Endothelial cell of umbilical vein (primary cell): ENCODE results near the gene ANKDD1A. TPM values are rescaled to one million over a fixed set of nuclear protein-coding genes. Genes with fewer than 3 reads are reported as not detected.
A peak's percentile ranks its signal among the peaks of the same experiment; 100 is the strongest.

Experiments
- BruUV-seq: library from RNA; stranded (reverse); fragments of 400-500 nt; replicated peaks from 2 replicates; lab custom pipeline; 2021; lab: Mats Ljungman, UMichigan
- CTCF ChIA-PET: fragments of 300-600, 350-600 bp; sonication (Branson Sonifier 250); formaldehyde crosslinking; loops from one replicate; lab custom pipeline; 2021; ENCODE audit warnings: antibody characterized with exemption, inconsistent platforms; lab: Charles Lee
- POLR2A ChIA-PET: fragments of 300-600, 350-600 bp; sonication (Branson Sonifier 250); formaldehyde crosslinking; loops from one replicate; lab custom pipeline; 2021; ENCODE audit warnings: antibody characterized with exemption, inconsistent platforms; lab: Charles Lee
- DNase-seq: peaks from one replicate; pipeline ENCODE4 v3.0.0-alpha.2; 2011; ENCODE audit warnings: low read depth, low spot score
- FAIRE-seq: peaks from 2 replicates; lab custom pipeline; 2011; peaks lifted over from hg19 to GRCh38; lab: Jason Lieb, UNC
- H2AFZ ChIP-seq: 2 replicates; pipeline ENCODE4 v1.6.0; 2012; ENCODE audit warnings: low read depth, low read length, control low read depth, inconsistent platforms
- H3K27ac ChIP-seq: 2 replicates; pipeline ENCODE4 v1.5.1; 2011; ENCODE audit warnings: low read depth, mild to moderate bottlenecking, control low read depth, low read length, moderate library complexity; ENCODE audit not compliant: insufficient read depth
- H3K27me3 ChIP-seq, 2 experiments: 2 replicates each; pipeline versions ENCODE4 v1.6.0 to v1.6.1; 2011; ENCODE audit warnings: low read length in 2 of 2, mixed read lengths in 1 of 2; ENCODE audit not compliant: control insufficient read depth in 2 of 2, insufficient read depth in 2 of 2
- H3K36me3 ChIP-seq, 2 experiments: 2 replicates in 1 of 2; 3 replicates in 1 of 2; pipeline ENCODE4 v1.5.1; 2011; ENCODE audit warnings: low read length in 2 of 2, mild to moderate bottlenecking in 1 of 2, moderate library complexity in 1 of 2; ENCODE audit not compliant: control insufficient read depth in 2 of 2, insufficient read depth in 2 of 2; ENCODE audit errors: extremely low read depth in 1 of 2
- H3K4me1 ChIP-seq: 3 replicates; pipeline ENCODE4 v1.5.1; 2011; ENCODE audit warnings: mild to moderate bottlenecking, low read length; ENCODE audit not compliant: control insufficient read depth, insufficient read depth; ENCODE audit errors: extremely low read depth
- H3K4me2 ChIP-seq: 2 replicates; pipeline ENCODE4 v1.6.1; 2011; ENCODE audit warnings: low read length, control low read depth, mixed read lengths; ENCODE audit not compliant: insufficient read depth
- H3K4me3 ChIP-seq, 3 experiments: fragments of 200-600 bp in 1 of 3; sonication (generic), shearing (Covaris generic) in 1 of 3; replicated peaks in 1 of 3; 2 replicates each; pipeline ENCODE4 v1.5.1; 2011 to 2016; ENCODE audit warnings: control low read depth in 3 of 3, low read length in 3 of 3, mild to moderate bottlenecking in 2 of 3, inconsistent platforms in 1 of 3, low read depth in 1 of 3, moderate library complexity in 1 of 3; ENCODE audit not compliant: insufficient read depth in 1 of 3
- H3K79me2 ChIP-seq: 2 replicates; pipeline ENCODE4 v1.6.0; 2012; ENCODE audit warnings: low read length, inconsistent platforms; ENCODE audit not compliant: control insufficient read depth, insufficient read depth
- H3K9ac ChIP-seq: replicated peaks from 2 replicates; pipeline ENCODE3; 2011; ENCODE audit warnings: low read length, control low read depth; ENCODE audit not compliant: insufficient read depth; ENCODE audit errors: extremely low read depth
- H3K9me1 ChIP-seq: replicated peaks from 3 replicates; pipeline ENCODE4 v1.6.0; 2011; ENCODE audit warnings: mild to moderate bottlenecking, low read length; ENCODE audit not compliant: control insufficient read depth, insufficient read depth; ENCODE audit errors: extremely low read depth
- H3K9me3 ChIP-seq: replicated peaks from 2 replicates; pipeline ENCODE4 v1.5.1; 2012; ENCODE audit warnings: low read length, inconsistent platforms; ENCODE audit not compliant: control insufficient read depth, insufficient read depth
- H4K20me1 ChIP-seq: replicated peaks from 2 replicates; pipeline ENCODE3; 2011; ENCODE audit warnings: mild to moderate bottlenecking, low read length; ENCODE audit not compliant: control insufficient read depth, insufficient read depth; ENCODE audit errors: extremely low read depth
- MYC ChIP-seq: IDR thresholded peaks from one replicate; pipeline ENCODE4 v1.6.1; 2011; ENCODE audit warnings: mild to moderate bottlenecking, low read depth, low read length
- POLR2A ChIP-seq: IDR thresholded peaks from 2 replicates; pipeline ENCODE4 v1.6.1; 2012; ENCODE audit warnings: low read depth, mild to moderate bottlenecking, control low read depth, low read length
- dilution Hi-C: fragments of 300-500 bp; cut with MboI; formaldehyde crosslinking; loops from one replicate; pipeline ENCODE4 v1.15.0; 2019; ENCODE audit warnings: low sequenced_read_pairs; ENCODE audit not compliant: extremely low pct_ligation_motif_present
- intact Hi-C: fragments of 100-400 bp; cut with micrococcal nuclease; formaldehyde crosslinking; loops from one replicate; pipeline ENCODE4 v1.10.0; 2022
- polyA plus RNA-seq, 4 experiments: library from polyadenylated mRNA; depleted of rRNA in 3 of 4; stranded (reverse) in 3 of 4; unstranded in 1 of 4; fragments of >200 nt; gene quantifications; 2 replicates each; pipeline versions ENCODE4 v1.2.1 to v1.2.3, GENCODE V29; 2011 to 2012; ENCODE audit warnings: missing spikeins in 1 of 4
- total RNA-seq: library from RNA; stranded (reverse); gene quantifications from 2 replicates; pipeline ENCODE4 v1.2.3, GENCODE V29; 2021
- TF ChIP-seq, protein P1 (sequence below): IDR thresholded peaks from 2 replicates; pipeline ENCODE4 v1.6.1; 2011; ENCODE audit not compliant: insufficient read depth, insufficient read length
- TF ChIP-seq, protein P2 (sequence below), 2 donors: IDR thresholded peaks; 1 replicate in 1 of 2; 2 replicates in 1 of 2; pipeline ENCODE4 v1.5.1; 2011; ENCODE audit warnings: low read length in 2 of 2, mild to moderate bottlenecking in 2 of 2, moderate library complexity in 2 of 2, control low read depth in 1 of 2, inconsistent platforms in 1 of 2, low read depth in 1 of 2; ENCODE audit not compliant: insufficient read depth in 1 of 2; ENCODE audit errors: extremely low read depth in 1 of 2

The ANKDD1A gene
- total and polyA plus RNA-seq, 2 donors (not counting 3 experiments of a cell fraction or from before 2014, with no cell fraction given): 2.0 to 2.4 TPM

DNA sequence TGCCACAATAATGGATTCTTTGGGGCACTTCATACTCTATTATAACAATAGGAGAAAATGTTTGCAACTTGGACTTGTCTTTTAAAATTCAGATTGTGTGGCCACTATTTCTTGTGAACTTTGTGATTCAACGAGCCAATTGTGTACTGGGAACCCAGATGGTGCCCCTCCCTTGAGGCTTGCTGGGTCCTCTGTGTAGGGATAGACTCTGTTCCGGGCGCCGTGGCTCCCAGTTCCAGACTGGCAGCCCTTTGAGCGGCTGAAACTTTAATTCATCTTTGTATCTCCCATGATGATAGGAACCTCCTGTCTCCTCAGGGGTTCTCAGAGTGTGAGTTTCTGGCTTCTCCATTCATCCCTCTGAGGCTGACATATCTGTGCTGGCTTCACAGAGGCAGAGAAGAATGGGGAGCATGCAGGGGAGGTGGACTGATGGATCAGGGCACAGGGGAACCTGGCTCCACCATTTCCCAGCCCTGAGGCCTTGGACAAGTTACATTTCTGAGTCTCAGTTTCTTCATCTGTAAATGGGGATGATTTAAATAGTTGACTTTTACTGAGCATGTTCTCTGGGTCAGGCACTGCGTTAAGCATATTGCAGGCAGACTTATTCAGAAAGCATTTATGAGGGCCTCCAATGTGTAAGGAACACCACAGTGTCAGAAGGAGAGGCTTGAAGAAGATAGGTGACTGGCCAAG is 15.2 kb upstream of the ANKDD1A start:
- CTCF ChIA-PET: no interaction called here
- FAIRE-seq: no peak
- no peak overlapping the region for H3K4me3 ChIP-seq

More for the DNA sequence above, 15.2 kb upstream of the ANKDD1A start:
- H3K4me1 ChIP-seq: peaks cover 44% of the 10 kb centered on the region
- dilution Hi-C loops (no loop called here), intact Hi-C loops (no loop called here)
- no peaks in the 10 kb centered on the region for H3K36me3 ChIP-seq
- no peaks in the 10 kb centered on the region for H4K20me1 ChIP-seq
- BruUV-seq: no TSS peak
- H3K27ac ChIP-seq: peak overlapping the region; percentile 54
- DNase-seq: no peak
- no peak overlapping the region for H2AFZ ChIP-seq
- H3K9me3 ChIP-seq: no peaks in the 10 kb centered on the region
- no peak overlapping the region for H3K4me2 ChIP-seq
- H3K79me2 ChIP-seq: no peaks in the 10 kb centered on the region
- POLR2A ChIA-PET: interaction anchor here (2.0 kb wide), 1 partner anchor 55 kb away, joined by 4 read pairs; no protein-coding TSS in a partner anchor
- H3K9me1 ChIP-seq: no peaks in the 10 kb centered on the region
- TF ChIP-seq MYC (no peak), POLR2A (no peak)
- TF ChIP-seq, protein P1, sequence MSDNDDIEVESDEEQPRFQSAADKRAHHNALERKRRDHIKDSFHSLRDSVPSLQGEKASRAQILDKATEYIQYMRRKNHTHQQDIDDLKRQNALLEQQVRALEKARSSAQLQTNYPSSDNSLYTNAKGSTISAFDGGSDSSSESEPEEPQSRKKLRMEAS: no peak
- TF ChIP-seq, protein P2, sequence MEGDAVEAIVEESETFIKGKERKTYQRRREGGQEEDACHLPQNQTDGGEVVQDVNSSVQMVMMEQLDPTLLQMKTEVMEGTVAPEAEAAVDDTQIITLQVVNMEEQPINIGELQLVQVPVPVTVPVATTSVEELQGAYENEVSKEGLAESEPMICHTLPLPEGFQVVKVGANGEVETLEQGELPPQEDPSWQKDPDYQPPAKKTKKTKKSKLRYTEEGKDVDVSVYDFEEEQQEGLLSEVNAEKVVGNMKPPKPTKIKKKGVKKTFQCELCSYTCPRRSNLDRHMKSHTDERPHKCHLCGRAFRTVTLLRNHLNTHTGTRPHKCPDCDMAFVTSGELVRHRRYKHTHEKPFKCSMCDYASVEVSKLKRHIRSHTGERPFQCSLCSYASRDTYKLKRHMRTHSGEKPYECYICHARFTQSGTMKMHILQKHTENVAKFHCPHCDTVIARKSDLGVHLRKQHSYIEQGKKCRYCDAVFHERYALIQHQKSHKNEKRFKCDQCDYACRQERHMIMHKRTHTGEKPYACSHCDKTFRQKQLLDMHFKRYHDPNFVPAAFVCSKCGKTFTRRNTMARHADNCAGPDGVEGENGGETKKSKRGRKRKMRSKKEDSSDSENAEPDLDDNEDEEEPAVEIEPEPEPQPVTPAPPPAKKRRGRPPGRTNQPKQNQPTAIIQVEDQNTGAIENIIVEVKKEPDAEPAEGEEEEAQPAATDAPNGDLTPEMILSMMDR (IDR thresholded peaks at IDR 0.05; ENCODE audit: extremely low read depth in 1 of 2, insufficient read depth in 1 of 2, low read depth in 1 of 2, low read length in 2 of 2): no peak
- no peak overlapping the region for H3K9ac ChIP-seq
- no peaks in the 10 kb centered on the region for H3K27me3 ChIP-seq
